ENCODE results near the gene ARHGAP22. TPM values are rescaled to one million over a fixed set of nuclear protein-coding genes. Genes with fewer than 3 reads are reported as not detected.

The ARHGAP22 gene
- total and polyA plus RNA-seq, 11 donors = 1.1 to 9.5 (median 2.8) TPM

DNA sequence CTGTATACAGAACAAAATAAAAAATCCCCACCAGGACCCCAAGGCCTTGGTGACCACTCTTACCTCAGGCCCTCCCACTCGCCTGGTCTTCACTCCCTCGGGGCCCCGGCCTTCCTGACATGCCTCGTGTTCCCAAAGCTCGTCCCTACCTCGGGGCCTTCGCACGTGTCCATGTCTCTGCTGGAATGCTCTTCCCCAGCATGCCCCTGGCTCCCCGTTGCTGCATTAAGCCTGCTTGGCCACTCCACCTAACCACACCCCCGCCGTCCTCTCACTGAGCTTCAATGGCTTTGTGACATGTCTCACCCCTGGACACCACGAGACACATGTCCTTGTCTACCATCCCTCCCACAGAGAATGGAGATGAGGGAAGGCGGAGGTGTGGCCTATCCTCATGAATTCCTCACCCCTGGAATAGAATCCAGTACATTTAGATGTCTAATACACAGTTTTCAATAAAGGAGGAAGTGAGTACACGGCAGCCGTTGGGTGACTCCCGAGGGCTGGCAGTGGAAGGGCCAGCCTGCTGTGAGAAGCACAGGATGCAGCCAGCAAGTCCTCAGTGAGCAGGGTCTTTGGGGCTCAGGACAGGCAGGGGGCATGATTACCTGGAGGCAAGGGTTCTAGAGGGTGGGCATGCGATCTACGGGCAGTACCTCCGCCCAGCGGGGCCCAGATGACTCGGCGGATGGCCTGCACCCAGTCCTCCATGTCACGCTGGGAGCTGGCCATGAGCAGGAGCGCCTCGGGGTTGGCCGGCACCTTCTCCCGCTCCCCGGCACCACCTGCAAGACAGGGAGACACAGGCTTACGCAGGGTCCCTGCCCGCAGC is 125.7 kb downstream of the ARHGAP22 start:
- no peak for TF ChIP-seq POLR2A (IDR thresholded peaks at IDR 0.05)
- TF ChIP-seq, protein P1, sequence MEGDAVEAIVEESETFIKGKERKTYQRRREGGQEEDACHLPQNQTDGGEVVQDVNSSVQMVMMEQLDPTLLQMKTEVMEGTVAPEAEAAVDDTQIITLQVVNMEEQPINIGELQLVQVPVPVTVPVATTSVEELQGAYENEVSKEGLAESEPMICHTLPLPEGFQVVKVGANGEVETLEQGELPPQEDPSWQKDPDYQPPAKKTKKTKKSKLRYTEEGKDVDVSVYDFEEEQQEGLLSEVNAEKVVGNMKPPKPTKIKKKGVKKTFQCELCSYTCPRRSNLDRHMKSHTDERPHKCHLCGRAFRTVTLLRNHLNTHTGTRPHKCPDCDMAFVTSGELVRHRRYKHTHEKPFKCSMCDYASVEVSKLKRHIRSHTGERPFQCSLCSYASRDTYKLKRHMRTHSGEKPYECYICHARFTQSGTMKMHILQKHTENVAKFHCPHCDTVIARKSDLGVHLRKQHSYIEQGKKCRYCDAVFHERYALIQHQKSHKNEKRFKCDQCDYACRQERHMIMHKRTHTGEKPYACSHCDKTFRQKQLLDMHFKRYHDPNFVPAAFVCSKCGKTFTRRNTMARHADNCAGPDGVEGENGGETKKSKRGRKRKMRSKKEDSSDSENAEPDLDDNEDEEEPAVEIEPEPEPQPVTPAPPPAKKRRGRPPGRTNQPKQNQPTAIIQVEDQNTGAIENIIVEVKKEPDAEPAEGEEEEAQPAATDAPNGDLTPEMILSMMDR (IDR thresholded peaks at IDR 0.05) = no peak
- H3K4me1 ChIP-seq = peaks cover 0 to 7% (median 0%) of the 10 kb centered on the region in 12 donors
- no peaks in the 10 kb centered on the region for H3K36me3 ChIP-seq
- H3K9me3 ChIP-seq = no peaks in the 10 kb centered on the region
- H3K27ac ChIP-seq = no peak overlapping the region
- 82 to 88% (median 87%) methylated on average over 28 to 30 of the region's 30 CpGs for WGBS, 4 donors
- DNase-seq = no peak
- no peak overlapping the region for H3K4me3 ChIP-seq
- intact Hi-C loops (cut with DNase I) = no loop called here
- ATAC-seq = peak in 1 of 4 donors; percentile 10
- H3K27me3 ChIP-seq = no peaks in the 10 kb centered on the region

DNA sequence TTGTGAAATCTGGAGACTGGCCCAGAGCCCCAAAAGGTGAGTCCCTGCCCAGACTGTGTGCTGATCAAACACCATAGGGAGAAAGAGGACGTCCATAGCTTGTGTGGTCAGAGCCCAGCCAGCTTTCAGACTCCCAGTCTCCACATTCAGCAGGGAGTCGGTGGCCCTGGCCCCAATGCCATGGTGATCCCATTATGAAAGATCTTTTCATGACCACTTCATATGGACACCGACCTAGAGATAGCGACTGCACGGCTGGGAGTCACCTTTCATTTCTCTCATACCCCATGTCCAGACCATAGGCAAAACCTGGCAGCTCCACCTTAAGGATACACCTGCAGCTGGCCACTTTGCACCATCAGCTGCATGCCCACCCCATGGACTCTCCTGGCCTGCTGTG is 126.4 kb downstream of the ARHGAP22 start:
- Histone ChIP-seq H3K27me3 (no peaks in the 10 kb centered on the region), H3K4me1 (peaks cover 0 to 7% (median 0%) of the 10 kb centered on the region in 12 donors), H3K9me3 (no peaks in the 10 kb centered on the region), H3K4me3 (no peak overlapping the region), H3K27ac (no peak overlapping the region), H3K36me3 (no peaks in the 10 kb centered on the region)
- no peak for ATAC-seq
- TF ChIP-seq, protein P1 (IDR thresholded peaks at IDR 0.05) = no peak
- TF ChIP-seq POLR2A (IDR thresholded peaks at IDR 0.05) = no peak
- intact Hi-C loops (cut with DNase I) = no loop called here
- WGBS, 4 donors = 87 to 98% (median 93%) methylated on average over 5 of the region's 5 CpGs
- DNase-seq = no peak

DNA sequence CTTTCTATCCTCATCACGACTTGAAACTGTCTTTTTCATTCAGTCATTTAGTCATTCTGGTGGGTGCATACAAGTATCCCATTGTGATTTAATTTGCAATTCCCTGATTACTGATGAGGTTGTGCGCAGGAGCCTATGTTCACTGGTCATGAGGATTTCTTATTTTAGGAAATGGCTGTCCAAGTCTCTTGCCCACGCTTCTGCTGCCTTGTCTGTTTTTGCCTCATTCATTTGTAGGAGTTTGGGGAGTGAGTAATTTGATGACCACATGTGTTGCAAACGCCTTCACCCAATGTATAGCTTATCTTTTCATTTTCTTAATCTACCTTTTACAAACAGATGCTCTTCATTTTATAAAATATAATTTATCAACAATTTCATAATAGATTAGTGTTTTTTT is 127.3 kb downstream of the ARHGAP22 start:
- ATAC-seq (no peak), DNase-seq (no peak)
- no peaks in the 10 kb centered on the region for H3K27me3 ChIP-seq
- 82 to 94% (median 87%) methylated on average over 4 of the region's 4 CpGs for WGBS, 4 donors
- no peak overlapping the region for H3K27ac ChIP-seq
- H3K9me3 ChIP-seq = no peaks in the 10 kb centered on the region
- TF ChIP-seq, protein P1 (IDR thresholded peaks at IDR 0.05) = no peak
- TF ChIP-seq POLR2A (IDR thresholded peaks at IDR 0.05) = no peak
- no peaks in the 10 kb centered on the region for H3K36me3 ChIP-seq
- intact Hi-C loops (cut with DNase I) = no loop called here
- no peak overlapping the region for H3K4me3 ChIP-seq
- H3K4me1 ChIP-seq = peaks cover 0 to 7% (median 0%) of the 10 kb centered on the region in 12 donors

DNA sequence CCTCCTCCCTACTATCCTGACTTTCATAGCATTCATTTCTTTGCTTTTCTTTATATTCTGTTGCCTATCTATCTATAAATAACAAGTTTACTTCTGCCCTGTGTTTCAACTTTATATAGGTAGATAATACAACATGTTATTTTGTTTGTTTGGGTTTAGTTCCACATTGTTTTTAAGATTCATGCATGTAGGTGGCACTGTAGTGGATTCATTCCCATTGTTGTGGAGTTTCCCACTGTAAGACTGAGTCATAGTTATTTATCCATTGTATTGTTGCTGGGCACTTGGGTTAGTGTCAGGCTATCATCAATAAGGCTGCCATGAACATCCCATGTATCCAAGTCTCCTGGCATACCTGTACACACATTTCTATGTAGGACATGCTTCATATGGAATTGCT is 127.7 kb downstream of the ARHGAP22 start:
- TF ChIP-seq, protein P1 (IDR thresholded peaks at IDR 0.05) = no peak
- TF ChIP-seq POLR2A (IDR thresholded peaks at IDR 0.05) = no peak
- Histone ChIP-seq H3K4me1 (peaks cover 0 to 7% (median 0%) of the 10 kb centered on the region in 12 donors), H3K9me3 (no peaks in the 10 kb centered on the region), H3K36me3 (no peaks in the 10 kb centered on the region), H3K27me3 (no peaks in the 10 kb centered on the region), H3K4me3 (no peak overlapping the region), H3K27ac (no peak overlapping the region)
- no peak for ATAC-seq
- DNase-seq = no peak
- intact Hi-C loops (cut with DNase I) = no loop called here

Measured in heart left ventricle (tissue), 16 donors.